ENCODE results near the gene GRIA2.

GRIA2 gene

GRCh38 chr4:157280673-157281072 is 60.1 kb downstream of the GRIA2 start:
- H3K36me3 Mint-ChIP-seq (ENCODE audit: insufficient read depth), result no peaks in the 10 kb centered on the region
- H3K27ac Mint-ChIP-seq, result no peak overlapping the region
- ATAC-seq (replicated peaks), result no peak
- H3K9me3 Mint-ChIP-seq, result peaks cover 0 to 6% of the 10 kb centered on the region in 2 donors
- H3K4me3 Mint-ChIP-seq, result no peak overlapping the region
- no peak for DNase-seq
- no peaks in the 10 kb centered on the region for H3K4me1 Mint-ChIP-seq (ENCODE audit: low read depth in 2 of 2)
- no peaks in the 10 kb centered on the region for H3K27me3 Mint-ChIP-seq

- peaks cover 0 to 6% of the 10 kb centered on the region in 2 donors for H3K9me3 Mint-ChIP-seq
- no peaks in the 10 kb centered on the region for H3K4me1 Mint-ChIP-seq (ENCODE audit: low read depth in 2 of 2)
- no peaks in the 10 kb centered on the region for H3K36me3 Mint-ChIP-seq (ENCODE audit: insufficient read depth)
- H3K4me3 Mint-ChIP-seq, result no peak overlapping the region
- no peaks in the 10 kb centered on the region for H3K27me3 Mint-ChIP-seq
- DNase-seq, result no peak
- H3K27ac Mint-ChIP-seq, result no peak overlapping the region
- no peak for ATAC-seq (replicated peaks)
Measured at GRCh38 chr4:157282019-157282418, 61.5 kb downstream of the GRIA2 start.

GRCh38 chr4:157287445-157287844 is 66.9 kb downstream of the GRIA2 start:
- DNase-seq (no peak), ATAC-seq (replicated peaks) (no peak)
- Mint-ChIP-seq H3K27me3 (no peaks in the 10 kb centered on the region), H3K4me3 (no peak overlapping the region), H3K4me1 (ENCODE audit: low read depth in 2 of 2) (no peaks in the 10 kb centered on the region), H3K36me3 (ENCODE audit: insufficient read depth) (no peaks in the 10 kb centered on the region), H3K9me3 (peaks cover 0 to 1% of the 10 kb centered on the region in 2 donors), H3K27ac (no peak overlapping the region)

- Mint-ChIP-seq H3K27me3 (no peaks in the 10 kb centered on the region), H3K4me1 (ENCODE audit: low read depth in 2 of 2) (no peaks in the 10 kb centered on the region), H3K4me3 (no peak overlapping the region), H3K36me3 (ENCODE audit: insufficient read depth) (no peaks in the 10 kb centered on the region), H3K27ac (no peak overlapping the region), H3K9me3 (peaks cover 0 to 2% of the 10 kb centered on the region in 2 donors)
- no peak for DNase-seq
- ATAC-seq (replicated peaks), result no peak
Measured at GRCh38 chr4:157290622-157291021, 70.1 kb downstream of the GRIA2 start.

GRCh38 chr4:157291071-157291470 is 70.5 kb downstream of the GRIA2 start:
- Mint-ChIP-seq H3K4me1 (ENCODE audit: low read depth in 2 of 2) (no peaks in the 10 kb centered on the region), H3K27me3 (no peaks in the 10 kb centered on the region), H3K9me3 (peaks cover 0 to 2% of the 10 kb centered on the region in 2 donors), H3K27ac (no peak overlapping the region), H3K36me3 (ENCODE audit: insufficient read depth) (no peaks in the 10 kb centered on the region), H3K4me3 (no peak overlapping the region)
- ATAC-seq (replicated peaks), result no peak
- no peak for DNase-seq

GRCh38 chr4:157293673-157294072 is 73.1 kb downstream of the GRIA2 start:
- DNase-seq (no peak), ATAC-seq (replicated peaks) (no peak)
- H3K9me3 Mint-ChIP-seq, result peaks cover 0 to 6% of the 10 kb centered on the region in 2 donors
- H3K27ac Mint-ChIP-seq, result no peak overlapping the region
- no peak overlapping the region for H3K4me3 Mint-ChIP-seq
- no peaks in the 10 kb centered on the region for H3K27me3 Mint-ChIP-seq
- H3K4me1 Mint-ChIP-seq (ENCODE audit: low read depth in 2 of 2), result no peaks in the 10 kb centered on the region
- no peaks in the 10 kb centered on the region for H3K36me3 Mint-ChIP-seq (ENCODE audit: insufficient read depth)

GRCh38 chr4:157294575-157294974 is 74.0 kb downstream of the GRIA2 start:
- DNase-seq, result no peak
- Mint-ChIP-seq H3K4me3 (no peak overlapping the region), H3K9me3 (peaks cover 0 to 6% of the 10 kb centered on the region in 2 donors), H3K27ac (no peak overlapping the region), H3K4me1 (ENCODE audit: low read depth in 2 of 2) (no peaks in the 10 kb centered on the region), H3K36me3 (ENCODE audit: insufficient read depth) (no peaks in the 10 kb centered on the region), H3K27me3 (no peaks in the 10 kb centered on the region)
- ATAC-seq (replicated peaks), result no peak

- Mint-ChIP-seq H3K9me3 (peaks cover 10 to 14% of the 10 kb centered on the region in 2 donors), H3K4me1 (ENCODE audit: low read depth in 2 of 2) (no peaks in the 10 kb centered on the region), H3K27ac (no peak overlapping the region), H3K27me3 (no peaks in the 10 kb centered on the region), H3K4me3 (no peak overlapping the region), H3K36me3 (ENCODE audit: insufficient read depth) (no peaks in the 10 kb centered on the region)
- ATAC-seq (replicated peaks) (no peak), DNase-seq (no peak)
Measured at GRCh38 chr4:157300701-157301100, 80.2 kb downstream of the GRIA2 start.

GRCh38 chr4:157303471-157303960 is 83.0 kb downstream of the GRIA2 start:
- no peak overlapping the region for H3K27ac Mint-ChIP-seq
- ATAC-seq (replicated peaks) (no peak), DNase-seq (no peak)
- no peak overlapping the region for H3K4me3 Mint-ChIP-seq
- no peaks in the 10 kb centered on the region for H3K27me3 Mint-ChIP-seq
- H3K36me3 Mint-ChIP-seq (ENCODE audit: insufficient read depth), result no peaks in the 10 kb centered on the region
- H3K4me1 Mint-ChIP-seq (ENCODE audit: low read depth in 2 of 2), result no peaks in the 10 kb centered on the region
- H3K9me3 Mint-ChIP-seq, result peaks cover 11 to 15% of the 10 kb centered on the region in 2 donors

- H3K27ac Mint-ChIP-seq, result no peak overlapping the region
- H3K4me3 Mint-ChIP-seq, result no peak overlapping the region
- H3K9me3 Mint-ChIP-seq, result peaks cover 11 to 15% of the 10 kb centered on the region in 2 donors
Measured at GRCh38 chr4:157304769-157305168, 84.2 kb downstream of the GRIA2 start.

GRCh38 chr4:157312702-157313101 is 92.2 kb downstream of the GRIA2 start:
- Mint-ChIP-seq H3K4me3 (no peak overlapping the region), H3K9me3 (peaks cover 4 to 7% of the 10 kb centered on the region in 2 donors)

More at GRCh38 chr4:157304769-157305168, 84.2 kb downstream of the GRIA2 start:
- no peaks in the 10 kb centered on the region for H3K36me3 Mint-ChIP-seq (ENCODE audit: insufficient read depth)
- H3K27me3 Mint-ChIP-seq, result no peaks in the 10 kb centered on the region
- DNase-seq, result no peak
- no peaks in the 10 kb centered on the region for H3K4me1 Mint-ChIP-seq (ENCODE audit: low read depth in 2 of 2)
- no peak for ATAC-seq (replicated peaks)

GRCh38 chr4:157314906-157315305 is 94.4 kb downstream of the GRIA2 start:
- H3K27ac Mint-ChIP-seq, result no peak overlapping the region
- no peak overlapping the region for H3K4me3 Mint-ChIP-seq
- H3K36me3 Mint-ChIP-seq (ENCODE audit: insufficient read depth), result no peaks in the 10 kb centered on the region
- ATAC-seq (replicated peaks) (no peak), DNase-seq (no peak)
- no peaks in the 10 kb centered on the region for H3K4me1 Mint-ChIP-seq (ENCODE audit: low read depth in 2 of 2)
- H3K27me3 Mint-ChIP-seq, result no peaks in the 10 kb centered on the region
- H3K9me3 Mint-ChIP-seq, result peaks cover 4 to 7% of the 10 kb centered on the region in 2 donors

More at GRCh38 chr4:157312702-157313101, 92.2 kb downstream of the GRIA2 start:
- DNase-seq (no peak), ATAC-seq (replicated peaks) (no peak)
- no peaks in the 10 kb centered on the region for H3K27me3 Mint-ChIP-seq
- H3K36me3 Mint-ChIP-seq (ENCODE audit: insufficient read depth), result no peaks in the 10 kb centered on the region
- H3K4me1 Mint-ChIP-seq (ENCODE audit: low read depth in 2 of 2), result no peaks in the 10 kb centered on the region
- H3K27ac Mint-ChIP-seq, result no peak overlapping the region

GRCh38 chr4:157315968-157316367 is 95.4 kb downstream of the GRIA2 start:
- DNase-seq (no peak), ATAC-seq (replicated peaks) (no peak)
- no peaks in the 10 kb centered on the region for H3K36me3 Mint-ChIP-seq (ENCODE audit: insufficient read depth)
- no peak overlapping the region for H3K4me3 Mint-ChIP-seq
- H3K27me3 Mint-ChIP-seq, result no peaks in the 10 kb centered on the region
- no peaks in the 10 kb centered on the region for H3K4me1 Mint-ChIP-seq (ENCODE audit: low read depth in 2 of 2)
- H3K27ac Mint-ChIP-seq, result no peak overlapping the region
- H3K9me3 Mint-ChIP-seq, result peaks cover 4 to 7% of the 10 kb centered on the region in 2 donors

GRCh38 chr4:157320092-157320491 is 99.6 kb downstream of the GRIA2 start:
- H3K27me3 Mint-ChIP-seq, result no peaks in the 10 kb centered on the region
- no peak overlapping the region for H3K27ac Mint-ChIP-seq
- no peak overlapping the region for H3K4me3 Mint-ChIP-seq
- ATAC-seq (replicated peaks) (no peak), DNase-seq (no peak)
- H3K9me3 Mint-ChIP-seq, result peaks cover under 1 to 11% of the 10 kb centered on the region in 2 donors
- H3K36me3 Mint-ChIP-seq (ENCODE audit: insufficient read depth), result no peaks in the 10 kb centered on the region
- H3K4me1 Mint-ChIP-seq (ENCODE audit: low read depth in 2 of 2), result no peaks in the 10 kb centered on the region

- Mint-ChIP-seq H3K4me1 (ENCODE audit: low read depth in 2 of 2) (no peaks in the 10 kb centered on the region), H3K4me3 (no peak overlapping the region), H3K27me3 (no peaks in the 10 kb centered on the region), H3K36me3 (ENCODE audit: insufficient read depth) (no peaks in the 10 kb centered on the region), H3K9me3 (peaks cover 9 to 14% of the 10 kb centered on the region in 2 donors), H3K27ac (no peak overlapping the region)
- DNase-seq (no peak), ATAC-seq (replicated peaks) (no peak)
Measured at GRCh38 chr4:157327666-157328065, 107.1 kb downstream of the GRIA2 start.

All from effector memory CD8-positive, alpha-beta T cell (primary cell).